ENCODE results near the gene KRT33A. TPM values are rescaled to one million over a fixed set of nuclear protein-coding genes. Genes with fewer than 3 reads are reported as not detected.
A peak's percentile ranks its signal among the peaks of the same experiment; 100 is the strongest.

KRT33A gene
- total and polyA plus RNA-seq, 2 experiments from 2014 or later: not detected

- Histone ChIP-seq H3K4me3 (no peak overlapping the region), H4K20me1 (ENCODE audit: insufficient read depth) (no peaks in the 10 kb centered on the region), H3K9me3 (ENCODE audit: low read depth) (peaks cover 3% of the 10 kb centered on the region), H2AFZ (no peak overlapping the region), H3K4me1 (ENCODE audit: insufficient read depth) (peaks cover 9% of the 10 kb centered on the region), H3K27me3 (replicated peaks; ENCODE audit: insufficient read depth) (no peaks in the 10 kb centered on the region), H3K27ac (no peak overlapping the region), H3K9me2 (ENCODE audit: insufficient read depth) (no peaks in the 10 kb centered on the region), H3K9ac (no peak overlapping the region), H3K4me2 (ENCODE audit: unreplicated experiment) (no peak overlapping the region), H3K79me2 (ENCODE audit: insufficient read depth) (no peaks in the 10 kb centered on the region), H3K36me3 (ENCODE audit: low read depth) (no peaks in the 10 kb centered on the region), H3F3A (ENCODE audit: insufficient read depth) (no peaks in the 10 kb centered on the region)
- in situ Hi-C loops (cut with MboI): loop anchor here (10.0 to 25.0 kb wide), 2 partner anchors 337 to 420 kb away; no protein-coding TSS in a partner anchor
- no peak for DNase-seq
- WGBS, 2 experiments (ENCODE audit: low coverage in 1 of 2, low lambda C conversion rate in 2 of 2, missing lambda C conversion rate in 2 of 2): 89 to 92% methylated on average over 6 to 10 of the region's 10 CpGs
- TF ChIP-seq EZH2phosphoT487 (IDR thresholded peaks at IDR 0.05; ENCODE audit: insufficient read depth, low read depth) (no peak), EZH2 (IDR thresholded peaks at IDR 0.05; ENCODE audit: insufficient read depth, poor library complexity, severe bottlenecking) (no peak)
Observed at GRCh38 chr17:41325126-41325525, 25.5 kb downstream of the KRT33A start.

GRCh38 chr17:41324180-41325075 lies 26.2 kb downstream of the KRT33A start:
- no peak overlapping the region for H3K9ac ChIP-seq
- no peaks in the 10 kb centered on the region for H3K9me2 ChIP-seq (ENCODE audit: insufficient read depth)
- no peak overlapping the region for H3K4me2 ChIP-seq (ENCODE audit: unreplicated experiment)
- WGBS, 2 experiments (ENCODE audit: low coverage in 1 of 2, low lambda C conversion rate in 2 of 2, missing lambda C conversion rate in 2 of 2): 90 to 91% methylated on average over 15 to 16 of the region's 16 CpGs
- no peak overlapping the region for H3K4me3 ChIP-seq
- in situ Hi-C loops (cut with MboI): loop anchor here (10.0 to 25.0 kb wide), 2 partner anchors 338 to 420 kb away; no protein-coding TSS in a partner anchor
- no peak overlapping the region for H3K27ac ChIP-seq
- no peaks in the 10 kb centered on the region for H3F3A ChIP-seq (ENCODE audit: insufficient read depth)
- TF ChIP-seq EZH2 (IDR thresholded peaks at IDR 0.05; ENCODE audit: insufficient read depth, poor library complexity, severe bottlenecking): no peak
- no peak for TF ChIP-seq EZH2phosphoT487 (IDR thresholded peaks at IDR 0.05; ENCODE audit: insufficient read depth, low read depth)
- peaks cover 9% of the 10 kb centered on the region for H3K4me1 ChIP-seq (ENCODE audit: insufficient read depth)
- H3K36me3 ChIP-seq (ENCODE audit: low read depth): no peaks in the 10 kb centered on the region
- H4K20me1 ChIP-seq (ENCODE audit: insufficient read depth): no peaks in the 10 kb centered on the region
- H3K9me3 ChIP-seq (ENCODE audit: low read depth): peaks cover 3% of the 10 kb centered on the region
- no peak overlapping the region for H2AFZ ChIP-seq
- no peaks in the 10 kb centered on the region for H3K79me2 ChIP-seq (ENCODE audit: insufficient read depth)
- H3K27me3 ChIP-seq (replicated peaks; ENCODE audit: insufficient read depth): no peaks in the 10 kb centered on the region
- no peak for DNase-seq

DNA sequence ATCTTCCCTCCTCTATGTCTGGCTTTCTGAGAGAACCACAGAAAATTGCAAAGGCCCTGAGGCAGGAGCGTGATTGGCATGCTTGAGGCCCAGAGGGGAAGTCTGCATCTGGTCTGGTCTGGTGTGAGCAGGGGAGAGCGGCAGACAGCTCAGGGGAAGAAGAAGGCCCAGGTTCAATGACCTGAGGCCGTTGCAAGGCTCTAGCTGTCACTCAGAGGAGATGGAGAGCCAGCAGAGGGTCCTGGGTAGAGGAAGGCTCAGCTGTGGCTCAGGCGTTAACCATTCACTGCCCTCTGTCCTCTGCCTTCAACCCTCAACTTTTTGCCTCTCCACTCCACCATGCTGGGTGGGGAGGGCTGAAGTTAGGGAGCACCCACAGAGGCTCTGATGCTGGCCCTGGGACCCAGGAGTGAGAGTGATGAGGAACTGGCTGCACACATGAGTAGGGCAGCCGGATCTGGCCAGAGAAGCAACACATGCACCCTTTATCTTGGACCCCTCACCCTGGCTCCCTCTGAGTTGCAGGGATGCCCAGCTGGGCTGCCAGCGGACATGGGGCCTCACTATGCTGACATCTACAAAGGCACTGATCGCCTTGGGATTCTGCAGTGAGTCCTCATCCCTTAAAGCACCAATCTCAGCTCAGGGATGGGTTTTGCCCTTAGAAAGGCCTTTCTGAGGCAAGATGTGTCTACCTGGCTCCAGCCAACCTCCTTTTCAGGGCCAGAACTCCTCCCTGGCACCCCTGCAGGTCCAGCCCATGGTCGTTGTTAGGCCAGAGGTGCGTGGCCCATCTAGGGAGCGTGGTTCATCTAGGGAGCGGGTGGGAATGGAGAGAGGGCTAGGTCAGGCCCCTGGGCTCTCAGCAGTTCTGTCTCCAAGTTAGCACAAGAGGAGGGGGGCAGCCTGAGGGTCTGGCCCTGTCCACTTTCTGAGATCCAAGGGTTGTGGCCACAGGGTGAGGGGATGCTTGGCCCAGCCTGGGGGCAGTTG lies 27.4 kb downstream of the KRT33A start:
- Histone ChIP-seq H3K4me1 (ENCODE audit: insufficient read depth) (peaks cover 9% of the 10 kb centered on the region), H3K36me3 (ENCODE audit: low read depth) (no peaks in the 10 kb centered on the region), H3K9me3 (ENCODE audit: low read depth) (peaks cover 3% of the 10 kb centered on the region), H4K20me1 (ENCODE audit: insufficient read depth) (no peaks in the 10 kb centered on the region), H3K4me3 (no peak overlapping the region), H3F3A (ENCODE audit: insufficient read depth) (no peaks in the 10 kb centered on the region), H3K9ac (no peak overlapping the region), H3K79me2 (ENCODE audit: insufficient read depth) (no peaks in the 10 kb centered on the region), H3K9me2 (ENCODE audit: insufficient read depth) (no peaks in the 10 kb centered on the region), H3K27ac (no peak overlapping the region), H3K4me2 (ENCODE audit: unreplicated experiment) (no peak overlapping the region), H3K27me3 (replicated peaks; ENCODE audit: insufficient read depth) (no peaks in the 10 kb centered on the region), H2AFZ (peak overlapping the region; percentile 85; the same call in 1 of the 2 replicates)
- WGBS, 2 experiments (ENCODE audit: low coverage in 1 of 2, low lambda C conversion rate in 2 of 2, missing lambda C conversion rate in 2 of 2): 96 to 99% methylated on average over 11 of the region's 11 CpGs
- TF ChIP-seq EZH2phosphoT487 (IDR thresholded peaks at IDR 0.05; ENCODE audit: insufficient read depth, low read depth) (no peak), EZH2 (IDR thresholded peaks at IDR 0.05; ENCODE audit: insufficient read depth, poor library complexity, severe bottlenecking) (no peak)
- in situ Hi-C loops (cut with MboI): loop anchor here (10.0 kb wide), 1 partner anchor 418 kb away; no protein-coding TSS in a partner anchor
- no peak for DNase-seq

All from GM23248 (cell line).